Measurements from ENCODE around the gene LHX4. TPM values are rescaled to one million over a fixed set of nuclear protein-coding genes. Genes with fewer than 3 reads are reported as not detected.

LHX4 gene
- total and polyA plus RNA-seq, 10 donors: 0.02 to 2.0 (median 0.03) TPM; not detected in 5

DNA sequence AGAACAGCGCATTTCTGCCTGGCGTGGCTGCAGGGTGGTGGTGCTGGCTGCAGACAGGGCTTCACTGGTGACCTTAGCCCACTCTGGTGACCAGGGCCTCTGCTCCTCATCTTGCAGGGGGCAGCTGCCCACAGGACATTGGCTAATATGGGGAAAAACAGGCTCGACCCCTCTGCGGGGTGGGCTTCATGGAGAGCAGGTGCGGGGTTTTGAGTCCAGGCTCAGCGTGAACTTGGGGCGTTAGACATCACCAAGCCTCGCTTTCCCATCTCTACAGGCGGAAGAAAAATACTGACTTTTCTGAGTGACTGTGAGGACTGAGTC lies 24.4 kb downstream of the LHX4 start:
- H3K4me3 ChIP-seq: no peak overlapping the region
- intact Hi-C loops (cut with DNase I; ENCODE audit: low total_unique reads): loop anchor here (10.0 kb wide), 2 partner anchors 160 to 220 kb away; no protein-coding TSS in a partner anchor
- H3K36me3 ChIP-seq: no peaks in the 10 kb centered on the region
- no peak for DNase-seq
- WGBS, 5 donors: 91 to 95% (median 91%) methylated on average over 9 of the region's 9 CpGs
- H3K27me3 ChIP-seq (replicated peaks in 1 of 7): peaks cover 0 to 80% (median 26%) of the 10 kb centered on the region in 7 donors
- H3K9me3 ChIP-seq: no peaks in the 10 kb centered on the region
- H3K4me1 ChIP-seq: peaks cover 0 to 17% (median 7%) of the 10 kb centered on the region in 6 donors
- no peak overlapping the region for H3K27ac ChIP-seq
- TF ChIP-seq, protein P1, sequence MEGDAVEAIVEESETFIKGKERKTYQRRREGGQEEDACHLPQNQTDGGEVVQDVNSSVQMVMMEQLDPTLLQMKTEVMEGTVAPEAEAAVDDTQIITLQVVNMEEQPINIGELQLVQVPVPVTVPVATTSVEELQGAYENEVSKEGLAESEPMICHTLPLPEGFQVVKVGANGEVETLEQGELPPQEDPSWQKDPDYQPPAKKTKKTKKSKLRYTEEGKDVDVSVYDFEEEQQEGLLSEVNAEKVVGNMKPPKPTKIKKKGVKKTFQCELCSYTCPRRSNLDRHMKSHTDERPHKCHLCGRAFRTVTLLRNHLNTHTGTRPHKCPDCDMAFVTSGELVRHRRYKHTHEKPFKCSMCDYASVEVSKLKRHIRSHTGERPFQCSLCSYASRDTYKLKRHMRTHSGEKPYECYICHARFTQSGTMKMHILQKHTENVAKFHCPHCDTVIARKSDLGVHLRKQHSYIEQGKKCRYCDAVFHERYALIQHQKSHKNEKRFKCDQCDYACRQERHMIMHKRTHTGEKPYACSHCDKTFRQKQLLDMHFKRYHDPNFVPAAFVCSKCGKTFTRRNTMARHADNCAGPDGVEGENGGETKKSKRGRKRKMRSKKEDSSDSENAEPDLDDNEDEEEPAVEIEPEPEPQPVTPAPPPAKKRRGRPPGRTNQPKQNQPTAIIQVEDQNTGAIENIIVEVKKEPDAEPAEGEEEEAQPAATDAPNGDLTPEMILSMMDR (IDR thresholded peaks at IDR 0.05 in 8 of 11, conservative IDR thresholded peaks at IDR 0.05 in 3 of 11): no peak
- TF ChIP-seq POLR2A (IDR thresholded peaks at IDR 0.05) (no peak), POLR2AphosphoS5 (IDR thresholded peaks at IDR 0.05) (no peak)

DNA sequence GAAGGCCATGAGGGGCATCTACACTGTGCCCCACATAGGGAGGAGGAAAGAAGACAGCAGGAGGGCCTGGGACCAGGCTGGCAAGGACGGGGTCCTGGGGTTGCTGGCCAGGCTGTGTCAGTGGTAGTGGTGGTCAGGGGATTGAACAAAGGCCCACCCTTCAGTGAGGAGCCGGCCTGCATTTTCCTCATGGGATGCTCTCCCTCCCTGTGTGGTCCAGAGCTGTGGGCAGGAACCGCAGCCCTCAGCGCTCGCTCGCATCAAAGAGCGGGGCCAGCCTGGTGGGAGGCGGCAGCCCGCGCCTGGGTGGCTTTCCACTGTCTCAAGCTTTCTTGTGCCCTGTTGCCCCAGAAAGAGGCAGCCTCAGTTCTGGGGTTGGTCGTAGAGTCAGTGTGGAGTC lies 24.8 kb downstream of the LHX4 start:
- intact Hi-C loops (cut with DNase I; ENCODE audit: low total_unique reads): loop anchor here (10.0 kb wide), 2 partner anchors 160 to 220 kb away; no protein-coding TSS in a partner anchor
- TF ChIP-seq POLR2A (IDR thresholded peaks at IDR 0.05): no peak
- TF ChIP-seq POLR2AphosphoS5 (IDR thresholded peaks at IDR 0.05): no peak
- TF ChIP-seq, protein P1 (IDR thresholded peaks at IDR 0.05 in 8 of 11, conservative IDR thresholded peaks at IDR 0.05 in 3 of 11): no peak
- Histone ChIP-seq H3K27ac (no peak overlapping the region), H3K9me3 (no peaks in the 10 kb centered on the region), H3K4me1 (peaks cover 0 to 17% (median 7%) of the 10 kb centered on the region in 6 donors), H3K36me3 (no peaks in the 10 kb centered on the region), H3K4me3 (no peak overlapping the region), H3K27me3 (replicated peaks in 1 of 7) (peaks cover 0 to 84% (median 27%) of the 10 kb centered on the region in 7 donors)
- WGBS, 5 donors: 79 to 95% (median 89%) methylated on average over 8 to 11 of the region's 11 CpGs
- peak; percentile 56 for DNase-seq

DNA sequence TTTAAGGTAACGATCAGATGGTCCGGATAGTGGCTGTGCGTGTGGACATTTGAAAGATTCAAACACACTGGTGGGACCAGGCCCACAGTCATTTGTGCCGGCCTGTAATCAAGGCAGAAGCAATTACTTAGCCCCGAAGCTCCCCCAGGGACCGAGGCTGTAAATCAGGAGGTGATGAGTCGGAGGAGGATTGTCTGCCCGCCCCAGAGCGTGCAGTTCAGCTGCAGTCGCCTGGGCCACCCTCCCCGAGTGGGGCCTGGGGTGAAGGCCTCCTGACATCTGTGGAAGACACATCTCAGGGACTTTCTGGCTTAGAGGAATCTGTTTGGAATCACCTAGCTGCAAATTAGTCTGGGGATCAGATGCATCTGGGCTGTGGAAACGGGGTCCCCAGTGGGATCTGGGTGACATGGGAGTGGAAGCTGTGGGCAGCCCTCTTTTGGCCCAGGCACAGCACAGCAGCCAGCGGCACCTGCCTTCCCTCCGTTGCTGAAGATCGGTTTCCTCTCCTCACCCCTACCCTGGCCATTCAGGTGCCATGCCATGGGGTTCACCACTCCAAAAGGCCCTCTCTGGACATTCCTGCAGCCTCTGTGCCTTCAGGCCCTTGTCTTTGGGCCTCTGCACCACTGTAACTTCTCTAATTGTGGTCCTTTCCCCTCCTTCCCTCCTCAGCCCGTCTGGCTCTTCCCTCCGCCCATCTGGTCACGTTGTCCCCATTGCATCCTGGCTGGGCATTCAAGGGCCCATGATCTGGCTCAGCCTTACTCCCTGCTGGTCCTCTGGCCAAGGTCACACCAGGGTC lies 25.7 kb downstream of the LHX4 start:
- peak; percentile 51 for DNase-seq
- H3K27ac ChIP-seq: no peak overlapping the region
- no peaks in the 10 kb centered on the region for H3K9me3 ChIP-seq
- 77 to 90% (median 82%) methylated on average over 14 to 18 of the region's 18 CpGs for WGBS, 5 donors
- H3K4me1 ChIP-seq: peaks cover 0 to 17% (median 7%) of the 10 kb centered on the region in 6 donors
- peaks cover 0 to 90% (median 27%) of the 10 kb centered on the region in 7 donors for H3K27me3 ChIP-seq (replicated peaks in 1 of 7)
- H3K36me3 ChIP-seq: no peaks in the 10 kb centered on the region
- intact Hi-C loops (cut with DNase I; ENCODE audit: low total_unique reads): loop anchor here (10.0 kb wide), 2 partner anchors 159 to 219 kb away; no protein-coding TSS in a partner anchor
- no peak overlapping the region for H3K4me3 ChIP-seq
- TF ChIP-seq POLR2A (IDR thresholded peaks at IDR 0.05): no peak

DNA sequence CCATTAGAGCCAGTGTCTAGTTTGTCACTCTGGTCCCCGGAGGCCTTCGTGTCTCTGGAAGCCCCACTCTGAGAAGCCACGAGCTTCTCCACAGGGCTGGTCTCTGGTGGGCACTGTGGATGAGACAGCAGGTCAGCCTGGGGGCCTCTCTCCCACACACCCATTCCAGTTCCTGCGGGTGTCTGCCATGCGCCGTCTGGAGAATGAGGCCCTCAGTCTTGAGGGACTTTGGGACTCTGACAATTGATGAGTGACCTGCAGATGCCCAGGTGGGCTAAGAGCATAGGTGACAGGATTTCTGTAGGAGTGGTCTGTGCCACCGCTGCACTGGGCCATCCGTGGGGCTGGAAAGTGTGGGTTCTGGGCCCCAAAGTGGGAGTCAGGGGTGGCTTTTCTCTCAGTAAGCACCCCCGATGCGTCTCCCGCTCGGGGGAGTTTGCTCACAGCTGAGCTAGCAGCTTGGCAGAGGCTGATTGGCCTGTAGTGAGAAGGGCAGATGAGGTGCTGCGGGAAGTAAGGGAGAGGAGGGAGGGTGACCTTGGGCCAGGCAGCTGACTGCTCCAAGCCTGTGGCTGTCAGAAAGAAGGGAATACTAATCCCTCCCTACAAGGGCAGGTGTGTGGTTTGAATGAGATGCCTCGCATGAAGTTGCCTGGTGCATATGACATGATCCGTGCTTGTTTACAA lies 26.4 kb downstream of the LHX4 start:
- H3K36me3 ChIP-seq: no peaks in the 10 kb centered on the region
- no peak overlapping the region for H3K27ac ChIP-seq
- peak; percentile 57 for DNase-seq
- intact Hi-C loops (cut with DNase I; ENCODE audit: low total_unique reads): loop anchor here (10.0 kb wide), 2 partner anchors 158 to 218 kb away; no protein-coding TSS in a partner anchor
- no peak for TF ChIP-seq POLR2A (IDR thresholded peaks at IDR 0.05)
- no peak for TF ChIP-seq POLR2AphosphoS5 (IDR thresholded peaks at IDR 0.05)
- TF ChIP-seq, protein P1 (IDR thresholded peaks at IDR 0.05 in 8 of 11, conservative IDR thresholded peaks at IDR 0.05 in 3 of 11): no peak
- WGBS, 5 donors: 73 to 86% (median 82%) methylated on average over 11 to 15 of the region's 15 CpGs
- no peak overlapping the region for H3K4me3 ChIP-seq
- no peaks in the 10 kb centered on the region for H3K9me3 ChIP-seq
- H3K4me1 ChIP-seq: peaks cover 0 to 17% (median 7%) of the 10 kb centered on the region in 6 donors
- H3K27me3 ChIP-seq (replicated peaks in 1 of 7): peaks cover 0 to 97% (median 27%) of the 10 kb centered on the region in 7 donors
